Stimulated activated CD4-positive, alpha-beta T cell treated with anti-CD3 and anti-CD28 coated beads, Interleukin-4, amount 100 ng/mL, for 1 hour (primary cell): Measurements from ENCODE around the gene VGLL4.
"Not testable (repeated sequence)": the region's sequence is repeated elsewhere in the genome, so short reads cannot be mapped to it uniquely, and the experiment has no call there.

Experiments used
- DNase-seq: peaks from one replicate; pipeline ENCODE4 v3.0.0-alpha.2; 2020

VGLL4 gene

GRCh38 chr3:11604139-11604892 is 39.4 kb downstream of the VGLL4 start:
- DNase-seq = no peak

DNA sequence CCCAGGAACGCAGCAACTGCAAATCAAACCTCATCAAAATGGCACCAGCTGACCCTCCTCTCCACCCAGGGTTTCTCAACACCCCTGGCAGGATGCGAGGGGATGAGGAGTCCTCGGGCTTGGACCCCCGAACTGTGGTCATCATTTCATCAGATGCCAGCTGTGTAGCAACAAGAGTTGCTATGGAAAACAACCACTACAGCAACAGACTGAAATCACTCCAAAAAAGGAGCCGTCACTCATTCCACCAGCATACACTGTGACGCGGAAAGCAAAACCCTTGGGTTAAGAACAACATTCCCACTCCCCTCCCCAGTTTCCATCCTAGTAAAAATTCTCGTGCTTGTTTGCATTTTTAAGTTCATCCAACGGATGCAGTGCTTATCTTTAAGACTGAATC is 40.1 kb downstream of the VGLL4 start:
- DNase-seq = no peak

- DNase-seq = no peak
These were observed 40.7 kb downstream of the VGLL4 start for GRCh38 chr3:11602886-11603527.

DNA sequence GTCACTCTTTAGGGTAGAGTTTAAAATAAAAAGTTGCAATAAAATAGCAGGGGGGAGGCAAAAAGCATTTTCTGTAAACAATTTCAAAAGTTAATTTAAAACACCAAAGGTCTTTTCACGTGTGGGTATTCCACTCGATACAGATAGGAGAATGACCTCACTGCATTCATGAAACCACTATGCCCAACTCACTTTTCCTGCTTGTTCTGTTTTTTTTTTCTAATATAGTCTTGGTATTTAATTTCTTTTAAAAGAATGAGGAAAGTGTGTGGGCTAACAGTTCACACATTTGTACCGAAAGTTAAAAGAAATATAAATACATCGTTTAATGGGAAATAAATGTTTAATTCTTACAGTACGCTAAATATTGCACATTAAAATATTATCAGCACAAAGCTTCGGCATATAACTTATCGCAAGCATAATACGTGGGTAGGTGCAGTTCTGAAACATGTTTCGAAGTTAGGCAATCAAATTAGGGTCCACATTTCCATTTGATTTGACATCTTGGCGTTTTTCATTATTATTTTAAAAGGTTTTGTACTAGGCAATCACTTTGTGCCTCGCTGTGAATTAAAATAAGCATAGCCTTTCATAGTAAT is 41.4 kb downstream of the VGLL4 start:
- no peak for DNase-seq

DNA sequence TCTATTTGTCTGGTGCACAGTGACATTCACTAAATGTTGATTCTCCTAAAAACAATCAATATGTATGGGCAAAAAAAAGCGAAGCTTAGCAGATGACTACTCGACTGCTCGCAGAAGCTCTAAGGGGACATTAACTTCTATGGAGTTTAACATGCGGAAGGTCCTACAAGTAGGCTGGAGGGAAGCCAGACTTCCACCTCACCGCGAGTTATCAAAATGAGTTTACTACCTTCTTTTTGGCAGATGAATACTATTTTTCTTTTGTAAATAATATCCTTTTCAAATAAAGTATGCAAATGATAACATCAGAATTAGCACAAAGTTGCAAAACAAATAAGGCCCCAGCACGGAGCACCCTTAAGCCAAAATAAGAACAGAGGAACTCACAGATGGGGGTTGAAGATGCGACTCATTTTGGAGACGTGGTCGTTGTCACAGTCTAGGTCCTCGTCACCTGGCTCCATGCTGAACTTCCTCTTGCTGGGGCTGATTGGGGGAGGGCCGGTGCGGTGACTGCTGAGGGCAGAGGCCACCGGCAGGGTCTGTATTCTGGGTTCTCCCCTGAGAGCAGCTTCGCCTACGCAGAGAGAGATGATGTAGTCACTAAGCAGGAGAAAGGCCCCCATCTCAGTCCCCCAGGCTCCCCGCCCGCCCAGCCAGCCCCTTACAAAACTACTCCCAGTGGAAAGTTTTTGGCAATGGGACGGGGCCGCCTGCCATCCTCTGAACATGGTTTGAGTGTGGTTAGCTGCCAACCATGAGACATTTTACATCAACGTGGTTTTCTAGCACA is 42.1 kb downstream of the VGLL4 start:
- no peak for DNase-seq

- DNase-seq = no peak
These were observed 43.0 kb downstream of the VGLL4 start for GRCh38 chr3:11600501-11601282.

- no peak for DNase-seq
These were observed 47.3 kb downstream of the VGLL4 start for GRCh38 chr3:11596387-11596786.

DNA sequence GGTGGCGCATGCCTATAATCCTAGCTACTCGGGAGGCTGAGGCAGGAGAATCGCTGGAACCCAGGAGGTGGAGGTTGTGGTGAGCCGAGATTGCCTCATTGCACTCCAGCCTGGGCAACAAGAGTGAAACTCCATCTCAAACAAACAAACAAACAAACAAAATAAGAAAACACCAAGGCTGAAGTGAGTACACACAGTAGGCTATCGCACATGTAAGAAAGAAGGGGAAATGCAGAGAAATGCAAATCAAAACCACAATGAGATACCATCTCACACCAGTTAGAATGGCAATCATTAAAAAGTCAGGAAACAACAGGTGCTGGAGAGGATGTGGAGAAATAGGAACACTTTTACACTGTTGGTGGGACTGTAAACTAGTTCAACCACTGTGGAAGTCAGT is 48.7 kb downstream of the VGLL4 start:
- DNase-seq = not testable (repeated sequence)

GRCh38 chr3:11593318-11594034 is 50.2 kb downstream of the VGLL4 start:
- no peak for DNase-seq

DNA sequence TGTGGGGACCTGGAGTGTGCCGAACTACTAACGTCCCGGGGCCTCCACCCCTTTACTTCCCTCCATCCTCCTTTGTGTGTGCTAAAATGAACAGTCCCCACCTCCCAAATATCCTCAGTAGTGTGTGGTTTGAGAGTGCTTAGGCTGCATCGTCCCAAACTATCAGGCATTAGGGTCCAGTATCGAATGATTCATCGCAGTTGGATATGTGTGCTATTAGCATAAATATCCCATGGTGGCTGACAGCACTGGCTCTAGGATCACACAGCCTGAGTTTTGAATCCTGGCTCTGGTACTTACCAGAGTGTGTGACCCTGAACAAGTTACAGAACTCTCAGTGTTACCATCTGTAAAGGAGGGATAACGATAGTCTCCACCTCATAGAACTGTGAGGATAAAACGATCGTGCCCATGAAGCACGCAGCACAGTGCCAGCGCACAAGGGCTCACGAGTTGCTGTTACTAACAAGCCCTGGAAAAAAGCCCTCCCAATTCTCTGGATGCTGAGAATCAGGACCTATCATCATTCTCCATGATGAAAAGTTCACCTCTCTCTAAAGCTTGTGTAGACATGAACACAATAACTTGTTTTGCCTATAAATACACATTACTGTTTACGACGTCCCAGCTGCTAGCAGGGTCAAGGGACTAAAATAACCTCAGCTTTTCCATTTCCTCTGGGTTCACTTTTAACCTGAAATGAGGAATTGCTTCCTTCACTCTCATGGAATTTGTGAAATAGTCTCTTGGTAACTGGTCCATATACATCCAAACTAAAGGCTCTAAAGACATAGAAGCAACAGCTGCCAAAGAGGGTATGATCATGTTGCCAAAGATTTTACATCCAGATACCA is 51.0 kb downstream of the VGLL4 start:
- DNase-seq = no peak

DNA sequence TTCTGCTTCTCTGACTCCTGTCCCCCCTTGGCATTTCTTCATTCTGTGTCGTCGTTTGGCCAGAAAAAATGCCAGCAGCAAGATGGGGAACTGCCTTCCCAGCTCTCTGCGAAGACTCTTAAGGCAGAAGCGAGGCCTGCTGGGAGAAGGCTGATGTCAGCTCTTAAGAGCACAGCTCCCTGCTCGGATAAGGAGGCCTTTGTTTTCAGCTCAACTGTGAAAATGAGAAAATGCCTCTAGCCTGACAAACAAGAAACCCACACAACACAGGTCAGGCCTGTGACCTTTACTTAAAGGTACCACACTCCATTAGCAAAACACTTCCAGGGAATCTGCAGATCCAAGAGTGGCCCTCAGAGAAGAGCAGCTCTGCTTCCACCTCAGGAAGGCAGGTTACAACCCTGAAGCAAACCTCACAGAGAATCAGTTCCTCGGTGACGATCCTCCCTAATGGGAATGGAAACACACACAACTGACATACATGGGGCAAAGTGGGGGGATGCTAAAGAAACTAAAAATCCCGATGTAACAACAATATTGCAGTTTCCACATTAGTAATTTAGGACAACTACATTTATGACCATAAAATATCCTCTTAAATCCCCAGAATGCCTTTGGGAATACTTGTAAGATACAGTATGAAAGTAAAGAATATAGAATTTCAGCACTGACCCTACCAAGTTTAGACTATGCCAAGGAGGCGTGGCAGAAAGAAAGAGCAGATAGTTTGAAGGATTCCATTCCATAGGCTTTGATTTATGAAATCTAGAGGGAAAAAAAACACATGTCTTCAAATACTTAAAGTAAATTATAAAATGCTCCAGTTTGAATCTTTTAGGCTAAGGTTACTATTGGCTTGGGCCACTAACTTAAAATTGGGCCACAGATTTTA is 52.1 kb downstream of the VGLL4 start:
- DNase-seq = no peak

DNA sequence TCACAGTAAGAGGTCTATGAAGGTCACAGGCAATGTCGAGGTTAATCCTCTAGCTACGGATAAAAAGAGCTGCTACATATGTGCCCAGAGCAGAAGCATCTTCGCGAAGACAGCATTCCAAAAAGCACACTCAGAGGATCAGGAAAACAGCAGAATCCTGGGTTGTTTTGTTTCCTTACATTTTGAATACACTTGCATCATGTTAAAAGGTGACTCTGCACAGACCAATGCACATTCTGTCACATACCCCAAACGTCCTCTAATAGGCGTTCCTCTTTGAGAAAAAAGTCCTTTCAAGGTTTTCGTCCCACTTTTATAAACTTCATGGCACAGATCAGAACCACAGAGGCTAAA is 52.7 kb downstream of the VGLL4 start:
- DNase-seq = no peak

DNA sequence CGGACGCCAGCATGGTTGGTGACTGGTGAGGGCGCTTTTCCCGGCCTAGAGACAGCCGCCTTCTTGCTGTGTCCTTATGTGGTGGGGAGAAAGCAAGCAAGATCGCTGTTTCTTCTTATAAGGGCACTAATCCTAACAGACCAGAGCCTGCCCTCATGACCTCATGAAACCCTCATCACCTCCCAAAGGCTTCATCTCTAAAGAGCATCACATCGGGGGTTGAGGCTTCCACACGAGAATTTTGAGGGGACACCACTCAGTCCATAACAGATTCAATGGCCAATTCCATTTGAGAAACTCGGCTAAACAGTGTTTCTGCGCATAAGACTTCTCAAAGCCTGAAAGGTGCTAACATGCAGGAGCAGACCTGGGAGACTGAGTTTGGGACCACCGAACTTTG is 54.0 kb downstream of the VGLL4 start:
- no peak for DNase-seq

DNA sequence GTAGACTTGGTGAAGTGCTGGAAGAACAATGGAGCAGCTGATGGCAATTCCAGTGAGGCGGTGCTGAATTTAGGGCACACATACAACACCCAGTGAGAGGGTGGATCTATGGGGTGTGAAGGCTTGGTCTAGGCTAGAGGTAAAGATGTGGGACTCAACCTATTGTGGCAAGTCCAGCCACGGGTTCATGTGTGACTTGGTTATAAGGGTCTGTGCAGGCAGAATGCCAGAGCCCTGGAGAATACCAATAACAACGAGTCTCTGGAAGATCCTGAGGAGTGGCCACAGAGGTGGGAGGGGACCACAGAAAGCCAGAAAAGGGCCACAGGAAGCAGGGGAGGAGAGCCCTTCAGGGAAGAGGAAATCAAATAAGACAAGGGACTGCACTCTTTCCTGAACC is 55.0 kb downstream of the VGLL4 start:
- DNase-seq = no peak

- no peak for DNase-seq
These were observed 55.4 kb downstream of the VGLL4 start for GRCh38 chr3:11588338-11588737.

GRCh38 chr3:11587766-11588165 is 55.9 kb downstream of the VGLL4 start:
- no peak for DNase-seq

- DNase-seq = no peak
These were observed 59.1 kb downstream of the VGLL4 start for GRCh38 chr3:11584570-11584969.

- DNase-seq = no peak
These were observed 60.1 kb downstream of the VGLL4 start for GRCh38 chr3:11583638-11584046.

- no peak for DNase-seq
These were observed 60.5 kb downstream of the VGLL4 start for GRCh38 chr3:11583235-11583634.
